Measurements from ENCODE around the gene MAD1L1. TPM values are rescaled to one million over a fixed set of nuclear protein-coding genes. Genes with fewer than 3 reads are reported as not detected.

MAD1L1 gene
- total and polyA plus RNA-seq, 2 donors (not counting 1 experiment from before 2014, with no cell fraction given), result 9.8 to 29.4 TPM

DNA sequence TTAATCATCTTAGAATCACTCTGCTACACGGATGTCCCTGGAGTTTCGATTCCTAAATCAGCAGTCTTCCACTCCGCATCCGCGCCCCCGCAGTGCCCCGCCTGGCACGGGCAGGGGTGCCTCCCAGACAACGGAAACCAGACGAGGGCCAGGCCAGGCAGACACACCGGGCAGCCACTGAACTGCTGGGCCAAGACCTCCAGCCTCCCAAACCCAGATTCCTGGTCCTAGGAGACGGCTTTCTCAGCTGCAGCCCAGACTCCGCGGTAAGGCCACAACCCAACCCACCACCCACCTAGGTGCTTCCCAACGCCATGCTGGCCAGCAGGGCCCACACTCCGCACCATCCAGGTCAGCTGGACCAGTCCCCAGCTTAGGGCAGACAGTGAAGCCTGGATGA, 33.2 kb downstream of the MAD1L1 start:
- no peak for DNase-seq (ENCODE audit: low read depth in 2 of 2)
- no peak overlapping the region for H3K9ac ChIP-seq (ENCODE audit: insufficient read depth, low read length)

GRCh38 chr7:2198760-2199159, 34.0 kb downstream of the MAD1L1 start:
- no peak overlapping the region for H3K4me2 ChIP-seq (ENCODE audit: extremely low read depth, insufficient read depth, low read length)
- H3K9ac ChIP-seq (ENCODE audit: insufficient read depth, low read length), result no peak overlapping the region
- H3K4me3 ChIP-seq (replicated peaks in 1 of 4; ENCODE audit: control extremely low read depth in 1 of 4, insufficient read depth in 1 of 4, low read depth in 3 of 4, low read length in 4 of 4), result no peak overlapping the region
- H3K27me3 ChIP-seq (ENCODE audit: control insufficient read depth, insufficient read depth, low read length), result no peaks in the 10 kb centered on the region
- no peaks in the 10 kb centered on the region for H3K4me1 ChIP-seq (ENCODE audit: control insufficient read depth, extremely low read depth, insufficient read depth, low read length)
- TF ChIP-seq EZH2 (IDR thresholded peaks at IDR 0.05; ENCODE audit: low read length, missing control alignments), result no peak
- TF ChIP-seq, protein P1, sequence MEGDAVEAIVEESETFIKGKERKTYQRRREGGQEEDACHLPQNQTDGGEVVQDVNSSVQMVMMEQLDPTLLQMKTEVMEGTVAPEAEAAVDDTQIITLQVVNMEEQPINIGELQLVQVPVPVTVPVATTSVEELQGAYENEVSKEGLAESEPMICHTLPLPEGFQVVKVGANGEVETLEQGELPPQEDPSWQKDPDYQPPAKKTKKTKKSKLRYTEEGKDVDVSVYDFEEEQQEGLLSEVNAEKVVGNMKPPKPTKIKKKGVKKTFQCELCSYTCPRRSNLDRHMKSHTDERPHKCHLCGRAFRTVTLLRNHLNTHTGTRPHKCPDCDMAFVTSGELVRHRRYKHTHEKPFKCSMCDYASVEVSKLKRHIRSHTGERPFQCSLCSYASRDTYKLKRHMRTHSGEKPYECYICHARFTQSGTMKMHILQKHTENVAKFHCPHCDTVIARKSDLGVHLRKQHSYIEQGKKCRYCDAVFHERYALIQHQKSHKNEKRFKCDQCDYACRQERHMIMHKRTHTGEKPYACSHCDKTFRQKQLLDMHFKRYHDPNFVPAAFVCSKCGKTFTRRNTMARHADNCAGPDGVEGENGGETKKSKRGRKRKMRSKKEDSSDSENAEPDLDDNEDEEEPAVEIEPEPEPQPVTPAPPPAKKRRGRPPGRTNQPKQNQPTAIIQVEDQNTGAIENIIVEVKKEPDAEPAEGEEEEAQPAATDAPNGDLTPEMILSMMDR (conservative IDR thresholded peaks at IDR 0.05 in 1 of 2, IDR thresholded peaks at IDR 0.05 in 1 of 2; ENCODE audit: low read depth in 1 of 2, low read length in 2 of 2), result no peak
- peaks cover 5% of the 10 kb centered on the region for H3K36me3 ChIP-seq (ENCODE audit: control insufficient read depth, insufficient read depth, low read length)
- H2AFZ ChIP-seq (ENCODE audit: low read length), result no peak overlapping the region
- no peaks in the 10 kb centered on the region for H3K79me2 ChIP-seq (ENCODE audit: control insufficient read depth, insufficient read depth, low read length)
- H3K27ac ChIP-seq (ENCODE audit: insufficient read depth, low read length), result no peak overlapping the region
- DNase-seq (ENCODE audit: low read depth in 2 of 2), result no peak
- H3K9me3 ChIP-seq (ENCODE audit: control insufficient read depth, insufficient read depth, low read depth, low read length), result no peaks in the 10 kb centered on the region
- H4K20me1 ChIP-seq (ENCODE audit: control insufficient read depth, extremely low read depth, insufficient read depth, low read length), result no peaks in the 10 kb centered on the region

More for the DNA sequence above, 33.2 kb downstream of the MAD1L1 start:
- Histone ChIP-seq H3K4me1 (ENCODE audit: control insufficient read depth, extremely low read depth, insufficient read depth, low read length) (peaks cover 4% of the 10 kb centered on the region), H3K4me2 (ENCODE audit: extremely low read depth, insufficient read depth, low read length) (no peak overlapping the region), H3K79me2 (ENCODE audit: control insufficient read depth, insufficient read depth, low read length) (no peaks in the 10 kb centered on the region), H3K36me3 (ENCODE audit: control insufficient read depth, insufficient read depth, low read length) (peaks cover 5% of the 10 kb centered on the region), H4K20me1 (ENCODE audit: control insufficient read depth, extremely low read depth, insufficient read depth, low read length) (no peaks in the 10 kb centered on the region), H2AFZ (ENCODE audit: low read length) (no peak overlapping the region), H3K9me3 (ENCODE audit: control insufficient read depth, insufficient read depth, low read depth, low read length) (no peaks in the 10 kb centered on the region), H3K27me3 (ENCODE audit: control insufficient read depth, insufficient read depth, low read length) (no peaks in the 10 kb centered on the region), H3K27ac (ENCODE audit: insufficient read depth, low read length) (no peak overlapping the region), H3K4me3 (replicated peaks in 1 of 4; ENCODE audit: control extremely low read depth in 1 of 4, insufficient read depth in 1 of 4, low read depth in 3 of 4, low read length in 4 of 4) (no peak overlapping the region)
- TF ChIP-seq, protein P1 (conservative IDR thresholded peaks at IDR 0.05 in 1 of 2, IDR thresholded peaks at IDR 0.05 in 1 of 2; ENCODE audit: low read depth in 1 of 2, low read length in 2 of 2), result no peak
- no peak for TF ChIP-seq EZH2 (IDR thresholded peaks at IDR 0.05; ENCODE audit: low read length, missing control alignments)

- no peak overlapping the region for H2AFZ ChIP-seq (ENCODE audit: low read length)
- no peak overlapping the region for H3K4me2 ChIP-seq (ENCODE audit: extremely low read depth, insufficient read depth, low read length)
- no peaks in the 10 kb centered on the region for H3K27me3 ChIP-seq (ENCODE audit: control insufficient read depth, insufficient read depth, low read length)
- H3K4me3 ChIP-seq (replicated peaks in 1 of 4; ENCODE audit: control extremely low read depth in 1 of 4, insufficient read depth in 1 of 4, low read depth in 3 of 4, low read length in 4 of 4), result no peak overlapping the region
- H4K20me1 ChIP-seq (ENCODE audit: control insufficient read depth, extremely low read depth, insufficient read depth, low read length), result no peaks in the 10 kb centered on the region
- H3K36me3 ChIP-seq (ENCODE audit: control insufficient read depth, insufficient read depth, low read length), result peaks cover 5% of the 10 kb centered on the region
- no peaks in the 10 kb centered on the region for H3K9me3 ChIP-seq (ENCODE audit: control insufficient read depth, insufficient read depth, low read depth, low read length)
- H3K79me2 ChIP-seq (ENCODE audit: control insufficient read depth, insufficient read depth, low read length), result no peaks in the 10 kb centered on the region
- H3K4me1 ChIP-seq (ENCODE audit: control insufficient read depth, extremely low read depth, insufficient read depth, low read length), result no peaks in the 10 kb centered on the region
- no peak for TF ChIP-seq EZH2 (IDR thresholded peaks at IDR 0.05; ENCODE audit: low read length, missing control alignments)
- TF ChIP-seq, protein P1 (conservative IDR thresholded peaks at IDR 0.05 in 1 of 2, IDR thresholded peaks at IDR 0.05 in 1 of 2; ENCODE audit: low read depth in 1 of 2, low read length in 2 of 2), result no peak
- DNase-seq (ENCODE audit: low read depth in 2 of 2), result no peak
- no peak overlapping the region for H3K27ac ChIP-seq (ENCODE audit: insufficient read depth, low read length)
- H3K9ac ChIP-seq (ENCODE audit: insufficient read depth, low read length), result no peak overlapping the region
Measured at GRCh38 chr7:2198206-2198605, 34.5 kb downstream of the MAD1L1 start.

Measured in fibroblast of lung (primary cell).